GM21737 (cell line): ENCODE results near the gene NXN.
"Not testable (repeated sequence)": the region's sequence is repeated elsewhere in the genome, so short reads cannot be mapped to it uniquely, and the experiment has no call there.

Experiments
- ATAC-seq: cut with Tn5 transposase; IDR thresholded peaks from one replicate; pipeline ENCODE4 v1.9.1; 2021; ENCODE audit warnings: mild to moderate bottlenecking, moderate library complexity; ENCODE audit not compliant: unreplicated experiment

NXN gene

GRCh38 chr17:1007310-1008007 lies 27.9 kb upstream of the NXN start:
- no peak for ATAC-seq

DNA sequence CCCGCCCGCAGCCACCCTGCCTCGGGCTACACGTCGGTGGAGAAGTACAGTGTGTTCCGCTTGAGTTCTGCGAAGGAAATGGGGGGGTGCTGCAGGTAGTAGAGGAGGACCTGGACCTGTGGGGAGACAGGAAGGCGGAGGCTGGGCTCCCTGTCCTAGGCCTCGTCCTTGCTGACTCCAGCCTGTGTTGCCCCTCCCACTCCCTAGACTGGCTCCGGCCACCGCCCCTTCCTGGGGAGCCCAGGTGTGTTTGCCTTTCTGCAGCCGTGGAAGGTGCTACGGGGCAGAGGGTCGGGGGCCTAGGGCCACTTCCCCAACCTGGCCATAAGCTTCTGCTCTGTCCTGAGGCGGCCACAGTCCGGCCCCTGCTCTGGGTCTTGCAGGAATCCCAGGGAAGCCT lies 26.5 kb upstream of the NXN start:
- no peak for ATAC-seq

- no peak for ATAC-seq
Observed at GRCh38 chr17:1005361-1005946, 25.9 kb upstream of the NXN start.

GRCh38 chr17:1004769-1005295 lies 25.3 kb upstream of the NXN start:
- no peak for ATAC-seq

DNA sequence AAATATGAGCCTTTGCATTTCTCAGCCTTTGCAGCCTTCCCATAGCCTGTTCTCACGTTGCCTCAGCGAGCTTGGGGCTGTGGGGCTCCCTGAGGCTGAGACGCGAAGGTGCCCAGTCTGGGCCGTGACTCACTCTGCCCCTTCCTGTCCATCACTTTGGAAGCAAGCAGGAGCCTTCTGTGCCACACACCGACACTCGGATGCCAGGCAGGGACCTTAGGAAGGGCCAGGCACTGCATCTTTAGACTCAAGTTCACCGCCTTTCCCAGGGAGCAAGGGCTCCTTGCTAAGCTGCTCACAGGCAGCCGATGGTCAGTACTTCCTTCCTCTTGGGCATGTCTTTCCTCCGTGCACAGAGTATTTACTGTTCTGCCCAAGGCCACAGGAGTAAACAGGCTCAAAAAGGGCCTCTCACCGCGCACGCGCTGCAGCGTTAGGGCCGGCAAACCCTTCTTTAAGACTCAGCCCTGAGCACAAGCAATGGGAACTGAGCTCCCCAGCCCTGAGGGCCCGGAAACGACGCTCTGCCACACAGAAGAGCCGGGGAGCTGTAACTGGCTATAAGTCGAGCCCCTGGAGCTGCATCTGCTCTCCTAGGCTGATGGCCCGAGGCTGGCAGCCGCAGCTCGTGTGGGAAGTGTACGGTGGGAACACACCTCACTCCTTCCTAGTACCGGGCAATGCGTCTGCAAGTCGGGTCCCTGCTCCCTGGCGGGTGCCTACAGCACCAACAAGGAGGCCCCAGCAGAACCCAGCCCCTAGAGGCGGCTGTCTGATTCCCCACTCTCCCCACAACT lies 24.6 kb upstream of the NXN start:
- no peak for ATAC-seq

GRCh38 chr17:1003633-1003971 lies 24.0 kb upstream of the NXN start:
- no peak for ATAC-seq

DNA sequence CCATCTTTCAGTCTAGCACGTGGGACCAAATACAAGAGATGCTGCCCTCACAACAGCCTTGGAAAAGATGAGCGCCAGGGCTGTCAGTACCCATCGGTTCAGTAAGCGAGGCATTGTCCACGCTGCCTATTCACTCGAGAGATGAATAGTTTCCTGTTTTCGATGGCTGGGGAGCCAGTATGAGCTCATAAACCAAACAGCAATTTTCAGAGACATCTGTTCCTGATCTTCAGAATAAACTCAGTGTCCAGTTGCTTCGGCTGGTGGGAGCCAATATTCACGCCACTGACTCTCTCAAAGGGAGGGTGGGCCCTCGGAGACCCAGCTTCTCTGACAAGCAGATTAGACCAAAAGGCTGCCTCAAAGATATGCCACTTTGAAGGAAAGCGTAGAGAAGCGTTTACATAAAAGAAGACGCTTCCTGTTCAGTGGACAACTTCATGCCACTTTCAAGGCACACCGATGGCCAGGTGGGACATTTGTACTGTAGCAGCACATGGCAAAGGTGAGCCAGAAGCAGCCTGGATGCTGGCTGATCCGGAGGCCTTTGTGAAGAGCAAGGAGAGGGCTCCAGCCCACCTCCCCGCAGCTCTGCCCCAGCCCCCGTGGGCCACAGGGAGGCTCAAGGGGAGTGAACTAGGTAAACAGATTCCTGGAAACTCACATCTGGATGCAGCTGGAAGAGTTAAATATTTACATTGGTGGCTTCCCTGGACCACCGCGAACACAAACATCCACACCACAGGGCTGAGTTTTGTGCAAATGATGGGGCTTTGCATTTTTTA lies 23.4 kb upstream of the NXN start:
- no peak for ATAC-seq

- ATAC-seq: no peak
Observed at GRCh38 chr17:1002412-1002753, 22.8 kb upstream of the NXN start.

- ATAC-seq: no peak
Observed at GRCh38 chr17:1001640-1002411, 22.2 kb upstream of the NXN start.

GRCh38 chr17:1000597-1001461 lies 21.3 kb upstream of the NXN start:
- no peak for ATAC-seq

DNA sequence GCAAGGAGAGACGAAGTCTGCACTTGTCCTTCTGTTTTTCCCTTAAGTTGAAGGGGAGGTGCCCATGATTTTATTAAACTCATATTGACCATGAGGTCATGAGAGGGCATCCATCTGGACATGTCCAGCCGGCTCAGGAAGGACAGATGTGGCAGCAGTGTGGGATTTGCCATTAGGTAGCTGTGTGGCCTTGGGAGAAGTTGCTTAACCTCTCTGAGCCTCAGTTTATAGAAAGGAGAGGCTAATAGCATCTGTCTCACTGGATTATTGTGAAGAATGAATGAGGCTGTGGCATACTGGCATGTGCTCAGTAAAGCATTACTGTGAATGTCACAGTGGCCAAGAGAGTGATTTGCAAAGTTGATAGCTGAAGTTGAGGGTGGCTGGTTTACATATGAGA lies 18.5 kb upstream of the NXN start:
- no peak for ATAC-seq

DNA sequence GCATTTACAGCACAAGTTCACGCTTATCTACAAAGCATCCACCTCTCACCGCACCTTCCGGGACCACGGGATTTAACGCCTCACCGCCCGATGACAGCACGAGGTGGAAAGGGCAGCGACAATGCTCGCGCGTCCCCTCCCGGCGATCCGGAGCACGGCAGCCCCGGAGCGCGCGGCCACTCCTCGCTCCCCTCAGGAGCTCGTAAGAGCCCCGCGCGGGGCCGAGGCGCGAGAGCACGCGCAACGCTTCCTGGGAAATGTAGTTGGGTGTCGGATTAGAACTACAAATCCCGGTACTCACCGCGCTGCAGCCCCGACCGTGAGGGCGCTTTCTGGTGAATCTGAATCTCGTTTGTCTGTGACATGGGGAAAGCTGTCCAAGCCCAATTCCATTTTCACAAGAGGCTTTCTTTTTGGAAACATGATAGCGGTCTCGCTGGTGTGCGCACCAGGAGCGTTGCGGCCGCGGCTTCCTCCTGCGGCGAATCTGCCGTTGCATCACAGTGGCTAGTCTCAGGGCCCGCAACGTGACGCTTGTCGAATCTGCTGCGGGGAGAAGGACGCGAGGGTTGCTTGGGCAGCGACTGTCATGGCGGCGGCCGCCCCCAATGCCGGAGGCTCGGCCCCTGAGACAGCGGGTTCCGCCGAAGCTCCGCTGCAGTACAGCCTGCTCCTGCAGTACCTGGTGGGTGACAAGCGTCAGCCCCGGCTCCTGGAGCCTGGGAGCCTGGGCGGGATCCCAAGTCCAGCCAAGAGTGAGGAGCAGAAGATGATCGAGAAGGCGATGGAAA lies 17.2 kb upstream of the NXN start, which contains the start of gene TIMM22:
TIMM22 (plus strand) TSS at position 576 of the 791 bp plus-strand sequence; CDS start at position 590, 14 bp downstream.
- peak; percentile 86 for ATAC-seq

- ATAC-seq: not testable (repeated sequence)
Observed at GRCh38 chr17:995324-995723, 15.7 kb upstream of the NXN start.

GRCh38 chr17:992933-993332 lies 13.4 kb upstream of the NXN start:
- ATAC-seq: no peak

GRCh38 chr17:988561-988960 lies 9.0 kb upstream of the NXN start:
- no peak for ATAC-seq

GRCh38 chr17:987931-988330 lies 8.4 kb upstream of the NXN start:
- ATAC-seq: no peak

- no peak for ATAC-seq
Observed at GRCh38 chr17:986322-986929, 6.8 kb upstream of the NXN start.

GRCh38 chr17:983921-984320 lies 4.3 kb upstream of the NXN start:
- no peak for ATAC-seq
